GM19467 (cell line): ENCODE data around the gene WNT3.
"Not testable (repeated sequence)": the region's sequence is repeated elsewhere in the genome, so short reads cannot be mapped to it uniquely, and the experiment has no call there.

Source experiments
- ATAC-seq: cut with Tn5 transposase; IDR thresholded peaks from one replicate; pipeline ENCODE4 v1.9.1; 2021; ENCODE audit warnings: mild to moderate bottlenecking, moderate library complexity; ENCODE audit not compliant: unreplicated experiment

WNT3 gene

DNA sequence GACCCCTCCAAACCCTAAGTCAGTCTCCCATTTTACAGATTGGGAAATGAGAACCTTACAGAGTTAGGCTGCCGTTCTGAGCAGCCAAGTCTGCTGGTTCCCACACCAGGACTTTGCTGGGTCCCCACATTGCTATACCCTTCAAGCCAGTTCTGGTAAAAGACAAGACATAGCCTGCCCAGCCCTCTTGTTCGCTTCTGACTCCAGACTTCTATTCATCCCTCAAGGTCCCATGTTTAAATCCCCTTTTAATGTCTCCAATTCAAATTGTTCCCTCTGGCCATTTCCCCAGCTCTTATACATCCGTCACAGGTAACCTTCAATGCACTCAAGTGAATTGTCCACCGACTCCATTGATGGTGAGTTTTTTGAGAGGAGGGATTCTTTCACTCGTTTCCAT, 30.2 kb downstream of the WNT3 start:
- ATAC-seq: no peak

DNA sequence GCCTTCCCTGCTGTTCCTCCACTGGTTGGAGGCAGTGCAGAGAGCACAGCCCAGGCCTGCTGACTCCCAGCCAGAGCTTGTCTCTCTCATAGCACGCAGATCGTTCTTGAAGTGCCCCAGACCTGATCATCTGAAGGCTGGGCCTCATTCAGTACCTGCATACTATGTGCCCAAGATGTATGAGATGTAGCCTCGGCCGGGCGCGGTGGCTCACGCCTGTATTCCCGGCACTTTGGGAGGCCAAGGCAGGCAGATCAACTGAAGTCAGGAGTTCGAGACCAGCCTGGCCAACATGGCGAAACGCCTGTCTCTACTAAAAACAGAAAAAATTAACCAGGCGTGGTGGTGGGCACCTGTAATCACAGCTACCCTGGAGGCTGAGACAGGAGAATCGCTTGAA, 31.0 kb downstream of the WNT3 start:
- ATAC-seq: no peak

DNA sequence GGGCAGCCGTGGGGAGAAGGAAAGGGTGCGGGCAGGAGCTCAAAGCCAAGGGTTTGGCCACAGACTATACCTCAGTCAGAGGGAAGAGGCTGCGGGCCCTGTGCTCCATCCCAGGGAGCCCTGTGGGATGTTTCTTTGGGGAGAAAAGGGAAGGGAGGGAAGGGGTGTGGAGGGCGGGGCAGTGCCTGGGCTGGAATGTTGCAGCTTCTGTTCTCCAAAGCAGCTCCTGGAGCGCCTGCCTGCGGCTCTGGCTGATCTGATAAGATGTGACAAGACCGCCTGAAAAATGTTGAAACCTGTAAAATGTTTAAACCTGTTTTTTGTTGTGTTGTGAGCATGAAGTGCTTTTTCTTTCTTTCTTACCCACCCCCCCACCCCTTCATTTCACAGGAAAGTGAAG, 32.8 kb downstream of the WNT3 start:
- no peak for ATAC-seq

DNA sequence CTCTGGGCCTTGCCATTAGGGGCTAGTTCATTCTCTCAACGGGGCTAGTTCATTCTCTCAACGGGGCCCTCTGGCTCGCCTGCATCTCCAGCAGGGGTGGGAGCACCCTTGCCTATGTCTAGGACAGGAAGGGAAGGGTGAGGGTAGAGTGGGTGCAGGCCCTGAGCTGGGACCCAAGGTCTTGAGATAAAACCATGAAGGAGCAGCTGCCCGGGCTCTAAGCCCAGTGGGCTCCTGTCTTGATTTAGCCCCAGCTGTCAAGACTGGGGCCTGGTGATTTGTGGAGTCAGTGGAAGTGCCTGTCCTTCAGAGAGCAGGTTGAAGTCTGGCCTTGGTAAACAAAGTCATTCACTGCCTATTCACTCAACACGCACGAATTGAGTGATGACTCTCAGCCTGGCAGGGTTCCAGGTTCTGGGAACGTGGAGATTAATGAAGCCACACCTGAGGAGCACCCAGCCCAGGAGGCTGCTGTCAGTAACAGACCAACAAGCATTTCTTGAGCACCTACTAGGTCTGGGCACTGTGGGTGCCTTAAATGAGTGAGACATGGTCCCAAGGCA, 35.4 kb downstream of the WNT3 start:
- ATAC-seq: no peak

DNA sequence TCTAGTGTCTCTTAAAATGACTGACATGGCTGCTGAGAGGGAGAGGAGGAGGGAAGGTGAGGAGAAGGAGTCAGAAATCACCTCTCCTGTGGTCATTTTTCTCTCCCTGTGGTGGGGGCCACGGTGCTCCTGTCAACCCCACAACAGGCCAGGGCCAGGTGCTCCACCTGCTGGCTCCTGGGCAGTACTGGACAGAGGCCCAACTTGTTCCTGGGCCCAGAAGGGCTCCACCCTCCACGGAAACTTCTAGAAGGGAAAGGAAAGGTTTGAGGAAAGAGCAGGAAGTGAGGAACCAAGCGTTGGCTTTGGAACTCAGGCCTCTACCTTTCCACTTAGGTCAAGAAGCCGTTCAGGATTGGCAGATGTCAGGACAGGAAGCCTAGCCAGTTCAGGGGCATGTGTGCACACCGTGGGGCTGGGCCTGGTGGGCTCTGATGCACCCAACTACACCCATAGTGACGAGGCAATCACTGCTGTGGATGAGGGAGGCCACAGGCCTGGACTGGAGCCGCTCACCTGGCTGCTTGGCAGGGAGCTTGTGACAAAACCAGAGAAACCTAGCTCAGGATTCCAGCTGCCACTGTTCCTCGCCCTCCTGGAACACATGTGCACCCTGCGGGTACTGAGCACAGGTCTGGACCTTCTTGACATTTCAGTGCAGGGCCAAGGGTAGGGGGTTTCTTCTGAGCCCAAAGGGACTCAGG, 36.1 kb downstream of the WNT3 start:
- no peak for ATAC-seq

DNA sequence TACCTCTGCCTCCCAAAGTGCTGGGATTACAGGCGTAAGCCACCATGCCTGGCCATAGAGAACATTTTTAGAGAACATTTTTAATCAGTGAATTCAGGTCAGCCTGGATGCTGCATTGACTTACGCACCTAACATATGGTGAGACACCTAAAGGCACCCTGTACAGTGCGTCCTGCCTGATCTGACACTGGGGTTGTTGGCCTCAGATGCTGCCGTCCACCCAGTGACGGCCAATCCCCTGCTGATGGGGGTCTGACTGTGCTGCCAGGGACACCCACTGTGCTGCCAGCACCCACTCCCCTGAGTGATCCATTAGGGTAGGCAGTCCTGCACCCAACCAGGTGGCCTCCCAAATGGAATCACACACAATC, 38.5 kb downstream of the WNT3 start:
- no peak for ATAC-seq

DNA sequence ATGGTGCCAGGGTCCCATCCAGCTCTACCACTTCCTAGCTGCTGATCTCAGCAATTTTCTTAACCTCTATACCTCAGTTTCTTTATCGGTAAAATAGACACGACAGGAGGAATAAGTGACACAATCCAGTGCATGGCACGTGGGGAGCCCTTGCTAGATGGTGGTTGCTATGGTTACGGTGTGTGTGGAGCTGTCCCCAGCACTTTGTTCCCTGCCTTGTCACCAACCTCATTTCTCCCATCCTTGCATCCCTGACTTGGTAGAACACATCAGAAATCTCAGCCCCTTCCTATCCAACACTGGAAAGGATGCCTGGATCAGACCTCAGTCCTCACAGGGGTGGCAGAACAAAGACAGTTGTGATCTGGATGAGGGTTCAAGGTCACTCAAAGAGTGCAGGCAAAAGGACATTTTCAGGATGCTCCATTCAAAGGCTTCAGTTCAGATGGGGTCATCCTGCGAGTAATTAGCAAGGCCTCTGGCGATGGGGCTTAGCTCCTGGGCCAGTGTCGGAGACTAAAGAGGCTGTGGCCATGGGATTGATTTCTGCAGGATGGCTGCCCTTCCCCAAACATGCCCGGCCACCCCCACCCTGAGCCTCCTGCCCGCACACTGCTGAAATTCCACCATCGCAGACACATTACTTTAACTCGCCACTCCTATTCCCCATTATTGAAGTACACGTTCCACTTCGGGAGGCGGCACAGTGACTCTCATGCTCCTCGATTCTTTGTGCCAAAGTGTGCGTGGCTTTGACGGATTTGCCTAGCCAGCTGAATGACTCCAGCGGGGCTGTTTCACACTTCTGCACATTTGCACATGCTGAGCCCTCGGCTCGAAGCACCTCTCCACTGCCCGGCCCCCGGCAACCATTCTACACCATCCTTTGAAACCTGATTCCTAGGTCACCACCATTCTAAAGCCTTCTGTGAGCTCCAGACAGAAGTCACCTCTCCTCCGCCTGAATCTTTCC, 40.3 kb downstream of the WNT3 start:
- no peak for ATAC-seq

DNA sequence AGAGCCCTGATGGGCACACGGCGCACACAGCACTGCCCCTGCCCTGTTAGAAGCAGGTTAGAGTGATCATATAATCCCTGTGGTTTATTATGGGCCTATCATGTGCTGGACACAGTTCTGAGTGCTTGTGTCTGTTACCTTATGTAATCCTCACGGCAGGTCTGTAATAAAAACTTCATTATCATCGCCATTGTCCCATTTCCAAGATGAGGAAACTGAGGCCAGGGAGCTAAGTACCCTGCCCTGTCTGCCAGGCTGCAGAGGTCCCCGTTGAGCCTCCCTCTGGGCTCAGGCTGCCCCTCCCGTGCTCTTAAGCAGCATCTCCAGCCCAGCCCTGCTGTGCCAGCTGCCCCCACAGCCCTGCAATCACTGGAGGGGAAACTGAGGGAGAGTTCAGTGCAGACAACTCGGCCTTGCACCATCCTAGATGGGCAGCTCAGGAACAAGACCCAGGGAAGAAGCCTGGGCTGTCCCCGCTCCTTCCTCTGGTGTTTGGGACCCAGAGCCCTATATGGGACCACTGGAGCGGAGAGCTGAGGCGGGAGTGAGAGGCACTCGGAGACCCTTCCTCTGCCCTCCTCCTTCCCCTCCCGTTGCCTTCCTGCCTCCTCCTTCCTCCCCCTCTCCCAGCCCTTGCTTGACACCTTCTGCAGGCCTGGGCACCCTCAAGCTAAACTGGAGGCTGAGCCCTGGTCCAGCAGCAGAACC, 42.0 kb downstream of the WNT3 start:
- no peak for ATAC-seq

DNA sequence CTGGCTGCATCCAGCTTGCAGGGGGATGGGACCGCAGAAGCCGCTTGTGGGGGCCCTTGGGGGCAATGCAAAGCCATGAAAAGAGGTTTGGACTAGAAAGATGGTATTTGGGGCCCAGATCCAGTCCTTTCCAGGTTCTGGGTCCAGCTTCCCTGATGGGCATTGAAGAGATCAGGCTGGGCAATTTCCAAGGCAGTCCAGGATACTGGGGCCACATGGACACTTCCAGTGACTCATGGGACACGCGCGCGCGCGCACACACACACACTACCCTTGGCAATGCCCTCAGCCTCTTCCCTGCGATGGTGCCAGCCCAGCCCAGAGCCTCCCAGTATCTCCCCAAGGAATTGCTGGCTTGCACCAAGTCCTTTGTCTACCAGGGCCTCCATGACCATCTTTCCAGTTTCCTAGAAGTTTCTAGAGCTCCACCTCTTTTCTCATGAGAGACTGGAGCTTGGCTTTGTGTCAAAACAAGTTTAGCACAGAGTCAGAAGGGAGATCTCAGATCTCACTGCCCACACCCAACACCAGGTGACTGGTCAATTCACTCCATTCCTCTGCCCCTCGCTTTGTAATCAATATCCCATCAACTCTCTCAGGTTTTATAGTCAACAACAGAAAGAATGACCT, 44.3 kb downstream of the WNT3 start:
- ATAC-seq: no peak

DNA sequence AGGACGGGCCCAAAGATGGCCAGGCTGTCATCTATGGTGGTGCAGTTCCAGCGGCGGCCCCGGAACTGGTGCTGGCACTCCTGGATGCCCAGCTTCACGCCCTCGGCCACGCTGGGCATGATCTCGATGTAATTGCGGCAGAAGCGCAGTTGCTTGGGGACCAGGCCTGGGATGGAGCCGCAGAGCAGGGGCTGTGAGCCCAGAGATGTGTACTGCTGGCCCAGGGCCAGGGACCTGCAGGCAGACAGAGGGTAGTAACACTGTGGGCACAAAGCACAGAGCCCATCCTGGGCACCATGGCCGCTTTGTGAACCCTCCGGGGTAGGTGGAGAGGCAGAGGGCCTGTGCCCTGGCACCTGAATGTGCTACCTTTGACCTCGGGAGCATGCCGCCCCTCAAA, 44.8 kb downstream of the WNT3 start:
- ATAC-seq: no peak

DNA sequence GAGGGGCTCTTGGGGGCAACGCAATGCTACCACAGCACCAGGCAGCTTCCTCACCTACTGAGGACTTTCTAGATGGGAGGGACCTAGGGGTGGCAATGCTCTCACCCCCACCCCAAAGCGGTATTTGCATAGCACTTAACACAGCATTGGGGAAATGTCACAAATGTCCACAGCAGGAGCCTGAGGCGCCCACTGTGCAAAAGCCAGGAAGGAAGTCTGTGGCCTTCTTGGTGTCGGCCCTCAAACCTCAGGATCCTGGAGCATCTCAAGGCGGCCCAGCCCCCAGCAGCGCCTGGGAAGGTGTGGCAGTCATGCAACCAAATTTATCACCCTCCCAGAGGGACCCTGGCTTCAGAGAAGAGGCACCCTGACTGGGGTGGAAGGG, 45.3 kb downstream of the WNT3 start:
- no peak for ATAC-seq

DNA sequence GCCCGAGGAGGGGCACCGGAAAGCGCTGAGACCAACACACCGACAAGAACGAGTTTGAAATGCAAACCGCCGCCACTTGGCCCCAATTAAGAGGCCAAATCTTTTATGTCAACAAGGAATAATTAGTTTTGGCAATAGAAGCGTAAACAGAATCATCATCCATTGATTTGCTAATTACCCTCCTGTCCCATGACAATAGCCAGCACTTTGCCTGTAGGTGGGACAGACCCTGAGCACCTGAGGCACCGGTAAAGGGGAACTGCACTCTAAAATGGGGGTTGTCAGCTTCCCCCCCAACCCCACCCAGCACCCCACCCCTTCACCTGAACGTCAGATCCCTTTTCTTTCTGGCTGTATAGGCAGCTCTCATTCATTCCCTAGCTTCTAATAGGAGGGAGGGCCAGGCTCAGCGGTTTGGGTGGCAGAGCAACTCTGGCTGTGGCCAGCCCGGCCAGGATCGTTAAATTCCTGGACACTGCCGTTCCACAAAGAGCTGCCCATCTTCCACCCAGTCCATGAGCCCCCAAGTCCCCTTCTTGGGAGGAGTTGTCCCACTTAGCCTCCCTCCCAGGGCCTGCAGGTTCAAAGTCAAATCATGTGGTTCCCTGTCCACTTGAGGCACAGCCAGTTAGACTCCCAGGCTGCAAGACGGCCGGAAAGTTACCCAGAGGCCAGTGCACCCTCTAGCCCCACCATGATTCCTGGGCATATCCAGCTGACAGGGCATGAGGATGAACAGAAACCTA, 45.8 kb downstream of the WNT3 start:
- ATAC-seq: no peak

DNA sequence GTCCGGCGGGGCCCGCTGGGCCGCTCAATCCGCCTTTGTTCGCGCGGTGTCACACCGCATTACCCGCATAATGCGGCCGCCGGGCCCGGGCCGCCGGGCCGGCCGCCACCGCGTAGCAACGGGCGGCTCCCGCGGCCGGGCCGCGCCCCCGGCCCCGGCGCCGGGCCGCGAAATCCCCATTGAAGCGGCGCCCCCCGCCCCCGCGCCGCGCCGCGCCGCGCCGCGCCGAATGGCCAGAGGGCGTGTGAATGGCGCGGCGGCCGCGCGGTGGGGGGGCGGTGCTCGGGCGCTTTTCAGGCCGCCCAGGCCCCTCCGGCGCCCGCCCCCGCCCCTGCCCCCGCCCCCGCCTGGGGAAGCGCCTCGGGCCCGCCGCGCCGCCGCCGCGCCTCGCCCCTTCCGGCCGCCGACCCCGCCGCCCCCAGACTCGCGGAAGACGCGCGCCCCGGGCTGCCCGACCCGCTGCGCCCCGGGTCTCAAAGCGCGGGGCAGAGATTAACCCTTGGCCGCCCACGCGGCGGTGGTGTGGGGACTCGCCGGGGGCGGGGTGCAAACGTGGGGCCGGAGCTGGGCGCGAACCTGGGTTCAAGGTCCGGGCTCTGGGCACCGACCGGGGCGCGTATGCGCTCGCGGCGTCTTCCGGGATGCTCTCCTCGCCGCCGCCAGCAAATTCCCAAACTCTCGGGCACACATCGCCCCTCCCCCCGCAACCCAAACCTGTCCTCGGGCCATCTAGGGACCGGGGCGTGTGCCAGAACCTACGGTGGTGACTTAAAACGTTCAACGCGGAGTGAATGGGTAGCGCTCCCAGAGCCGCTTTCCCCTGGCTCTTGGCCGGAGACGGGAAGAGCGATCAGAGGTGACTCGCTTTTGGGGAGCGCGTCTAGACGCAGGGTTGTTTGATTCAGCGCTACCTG, 46.7 kb downstream of the WNT3 start:
- ATAC-seq: no peak

DNA sequence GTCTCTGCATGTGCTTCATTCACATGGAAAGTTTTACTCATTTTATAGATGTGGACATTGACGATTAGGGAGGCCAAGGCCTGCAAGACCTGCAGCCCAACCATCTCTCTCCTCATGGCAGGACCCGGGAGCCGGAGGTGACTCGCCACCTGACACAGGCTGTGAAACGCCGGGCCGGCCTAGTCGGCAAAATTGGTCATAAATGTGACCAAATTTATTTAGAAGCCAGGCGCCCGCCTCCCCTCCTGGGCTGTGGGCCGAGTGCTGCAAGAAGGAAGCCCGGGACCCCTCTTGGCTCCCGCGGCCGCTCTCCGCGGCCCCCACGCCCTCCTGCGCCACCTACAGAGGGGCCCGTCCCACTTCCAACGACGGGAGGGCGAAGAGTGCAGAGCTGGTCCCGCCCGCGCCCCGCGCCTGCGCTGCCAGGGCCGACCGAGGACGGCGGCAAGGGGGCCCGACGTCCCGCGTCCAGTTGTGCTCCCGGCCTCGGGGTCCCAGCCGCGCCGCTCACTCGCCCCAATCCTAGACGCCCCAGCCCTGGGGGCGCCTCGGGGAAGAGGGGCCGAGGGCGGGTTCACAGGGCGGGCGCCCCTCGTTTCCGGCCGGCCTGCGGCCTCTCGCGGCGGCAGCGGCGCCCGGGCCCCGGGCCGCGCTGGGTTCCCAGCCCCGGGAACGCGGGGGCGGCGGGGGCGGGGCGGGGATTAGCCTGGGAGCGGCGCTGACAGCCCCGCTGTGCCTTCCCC, 47.5 kb downstream of the WNT3 start:
- ATAC-seq: no peak

DNA sequence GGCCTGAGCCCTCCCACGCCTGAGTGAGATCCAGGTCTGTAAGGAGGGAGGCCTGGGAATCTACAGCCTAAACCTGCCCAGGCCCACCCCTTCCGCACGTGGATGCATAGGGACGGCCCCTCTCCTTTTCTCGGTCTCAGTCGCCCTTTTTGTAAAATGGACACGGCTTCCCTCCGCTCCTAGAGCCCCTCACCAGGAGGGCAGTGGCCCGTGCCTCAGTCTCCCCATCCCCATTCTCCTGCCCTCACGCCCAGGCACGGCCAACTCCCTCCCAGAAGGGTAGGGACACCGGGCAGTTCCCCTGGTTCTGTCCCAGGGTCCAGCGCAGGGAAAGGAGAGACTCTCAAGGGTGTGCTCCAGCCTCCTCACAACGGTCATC, 48.1 kb downstream of the WNT3 start:
- ATAC-seq: no peak

DNA sequence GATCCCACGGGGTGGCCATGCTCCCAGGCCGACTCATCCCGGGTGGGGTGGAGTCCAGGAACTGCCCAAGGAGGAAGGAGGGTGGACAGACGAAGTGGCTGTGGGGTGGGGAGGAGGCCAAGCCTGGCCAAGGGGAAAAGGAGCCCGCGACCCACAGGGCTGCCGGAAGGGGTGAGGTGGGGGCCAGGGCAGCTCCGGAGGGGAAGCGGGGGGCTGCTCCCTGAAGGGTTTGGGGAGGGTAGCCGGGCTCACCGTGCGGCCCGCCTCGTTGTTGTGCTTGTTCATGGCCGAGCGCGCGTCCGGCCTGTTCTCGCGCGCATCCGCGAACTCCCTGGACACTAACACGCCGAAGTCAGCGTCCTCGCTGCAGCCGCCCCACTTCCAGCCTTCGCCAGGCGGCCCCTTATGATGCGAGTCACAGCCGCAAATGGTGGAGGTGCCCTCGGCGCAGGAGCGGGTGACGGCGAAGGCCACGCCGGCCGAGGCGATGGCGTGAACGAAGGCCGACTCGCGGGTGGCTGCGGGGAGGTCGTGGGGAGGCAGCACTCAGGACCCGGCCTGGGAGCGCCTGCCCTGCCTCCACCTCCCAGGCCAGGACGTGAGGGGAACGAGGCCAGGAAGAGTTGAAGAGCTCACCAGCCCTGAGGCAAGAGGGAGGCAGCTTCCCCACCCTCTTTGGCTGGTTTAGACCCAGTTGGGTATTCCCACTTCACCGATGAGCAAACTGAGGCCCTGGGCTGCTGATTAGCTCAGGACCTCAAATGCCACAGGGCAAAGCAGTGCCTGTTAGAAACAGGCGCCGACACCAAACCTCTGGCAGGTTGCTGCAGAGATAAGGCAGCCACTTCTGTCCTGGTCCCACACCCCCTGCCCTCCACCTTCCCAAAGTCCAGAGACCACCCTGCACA, 48.7 kb downstream of the WNT3 start:
- ATAC-seq: no peak

DNA sequence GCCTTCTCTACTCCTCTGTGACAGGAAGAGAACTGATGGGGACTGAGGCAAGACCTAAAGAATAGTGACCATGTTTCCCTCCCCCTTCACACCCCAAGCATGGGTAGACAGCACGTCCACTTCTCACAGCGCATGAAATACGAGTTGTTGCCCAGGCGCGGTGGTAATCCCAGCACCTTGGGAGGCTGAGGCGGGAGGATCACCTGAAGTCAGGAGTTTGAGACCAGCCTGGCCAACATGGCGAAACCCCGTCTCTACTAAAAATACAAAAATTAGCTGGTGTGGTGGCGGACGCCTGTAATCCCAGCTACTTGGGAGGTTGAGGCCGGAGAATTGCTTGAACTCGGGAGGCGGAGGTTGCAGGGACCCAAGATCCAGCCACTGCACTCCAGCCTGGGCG, 49.6 kb downstream of the WNT3 start:
- ATAC-seq: not testable (repeated sequence)

DNA sequence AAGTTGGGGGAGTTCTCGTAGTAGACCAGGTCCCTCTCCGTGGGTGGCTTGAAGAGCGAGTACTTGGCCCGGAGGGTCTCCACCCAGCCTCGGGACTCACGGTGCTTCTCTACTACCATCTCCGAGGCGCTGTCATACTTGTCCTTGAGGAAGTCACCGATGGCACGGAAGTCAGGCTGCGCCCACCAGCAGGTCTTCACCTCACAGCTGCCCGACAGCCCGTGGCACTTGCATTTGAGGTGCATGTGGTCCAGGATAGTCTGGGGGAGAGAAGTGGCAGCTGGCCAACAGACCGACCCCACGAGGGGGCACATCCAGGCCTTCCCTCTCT, 50.0 kb downstream of the WNT3 start:
- no peak for ATAC-seq
